SJCRH30 (cell line): ENCODE results near the gene VEZT. TPM values are rescaled to one million over a fixed set of nuclear protein-coding genes. Genes with fewer than 3 reads are reported as not detected.

Experiments used
- DNase-seq, 2 experiments: peaks; one replicate each; pipeline ENCODE4 v3.0.0-alpha.2; 2015 to 2020
- H3K27ac ChIP-seq: fragments of 250-450 bp; sonication (Bioruptor Pico); 2 replicates; pipeline ENCODE4 v1.5.1; 2020; ENCODE audit warnings: mild to moderate bottlenecking, moderate library complexity
- H3K27me3 ChIP-seq: fragments of 250-450 bp; sonication (Bioruptor Pico); 2 replicates; pipeline ENCODE4 v1.5.1; 2020; ENCODE audit warnings: mild to moderate bottlenecking, moderate library complexity
- H3K36me3 ChIP-seq: fragments of 250-450 bp; sonication (Bioruptor Pico); 2 replicates; pipeline ENCODE4 v1.5.1; 2020; ENCODE audit warnings: mild to moderate bottlenecking, moderate library complexity
- H3K4me1 ChIP-seq: fragments of 250-450 bp; sonication (Bioruptor Pico); 2 replicates; pipeline ENCODE4 v1.5.1; 2020; ENCODE audit warnings: mild to moderate bottlenecking, moderate library complexity
- H3K4me3 ChIP-seq: fragments of 250-450 bp; sonication (Bioruptor Pico); 2 replicates; pipeline ENCODE4 v1.5.1; 2020; ENCODE audit warnings: mild to moderate bottlenecking, moderate library complexity
- H3K9me3 ChIP-seq: fragments of 250-450 bp; sonication (Bioruptor Pico); replicated peaks from 2 replicates; pipeline ENCODE4 v1.5.1; 2020; ENCODE audit warnings: mild to moderate bottlenecking, moderate library complexity
- total RNA-seq: library from RNA; depleted of rRNA; stranded (reverse); fragments of >200 nt; shearing (Covaris generic); gene quantifications from 2 replicates; pipeline ENCODE4 v1.2.3, GENCODE V29; 2014

Gene VEZT
- total RNA-seq, 1 experiment from 2014 or later = 50.5 TPM

GRCh38 chr12:95243497-95244183 is 26.0 kb downstream of the VEZT start:
- Histone ChIP-seq H3K27ac (no peak overlapping the region), H3K36me3 (no peaks in the 10 kb centered on the region), H3K9me3 (no peaks in the 10 kb centered on the region), H3K4me3 (no peak overlapping the region), H3K4me1 (peaks cover 13% of the 10 kb centered on the region), H3K27me3 (no peaks in the 10 kb centered on the region)
- no peak for DNase-seq

GRCh38 chr12:95244350-95244749 is 26.7 kb downstream of the VEZT start:
- Histone ChIP-seq H3K4me3 (no peak overlapping the region), H3K36me3 (no peaks in the 10 kb centered on the region), H3K4me1 (peaks cover 13% of the 10 kb centered on the region), H3K9me3 (no peaks in the 10 kb centered on the region), H3K27me3 (no peaks in the 10 kb centered on the region), H3K27ac (no peak overlapping the region)
- DNase-seq = no peak

GRCh38 chr12:95248095-95248494 is 30.5 kb downstream of the VEZT start:
- H3K36me3 ChIP-seq = peaks cover 4% of the 10 kb centered on the region; the same call in 1 of the 2 replicates
- H3K9me3 ChIP-seq = no peaks in the 10 kb centered on the region
- peaks cover 33% of the 10 kb centered on the region for H3K4me1 ChIP-seq
- no peak for DNase-seq
- no peaks in the 10 kb centered on the region for H3K27me3 ChIP-seq
- H3K27ac ChIP-seq = no peak overlapping the region
- no peak overlapping the region for H3K4me3 ChIP-seq

- no peak overlapping the region for H3K27ac ChIP-seq
- H3K4me3 ChIP-seq = no peak overlapping the region
- H3K27me3 ChIP-seq = no peaks in the 10 kb centered on the region
- H3K4me1 ChIP-seq = peaks cover 33% of the 10 kb centered on the region
- no peaks in the 10 kb centered on the region for H3K9me3 ChIP-seq
- peaks cover 9% of the 10 kb centered on the region; the same call in 1 of the 2 replicates for H3K36me3 ChIP-seq
- no peak for DNase-seq
Observed at GRCh38 chr12:95248604-95249360, 31.2 kb downstream of the VEZT start.

- no peak overlapping the region for H3K4me3 ChIP-seq
- H3K36me3 ChIP-seq = peaks cover 24% of the 10 kb centered on the region
- no peak overlapping the region for H3K27ac ChIP-seq
- peaks cover 20% of the 10 kb centered on the region for H3K4me1 ChIP-seq
- no peak for DNase-seq
- H3K27me3 ChIP-seq = no peaks in the 10 kb centered on the region
- no peaks in the 10 kb centered on the region for H3K9me3 ChIP-seq
Observed at GRCh38 chr12:95253386-95253785, 35.8 kb downstream of the VEZT start.

GRCh38 chr12:95257541-95257940 is 39.9 kb downstream of the VEZT start:
- Histone ChIP-seq H3K27ac (no peak overlapping the region), H3K4me1 (no peaks in the 10 kb centered on the region), H3K9me3 (no peaks in the 10 kb centered on the region), H3K4me3 (no peak overlapping the region), H3K36me3 (peaks cover 20% of the 10 kb centered on the region), H3K27me3 (no peaks in the 10 kb centered on the region)
- no peak for DNase-seq

GRCh38 chr12:95258151-95258550 is 40.5 kb downstream of the VEZT start:
- DNase-seq = no peak
- peaks cover 23% of the 10 kb centered on the region for H3K36me3 ChIP-seq

GRCh38 chr12:95258803-95259202 is 41.2 kb downstream of the VEZT start:
- no peak for DNase-seq
- no peak overlapping the region for H3K4me3 ChIP-seq
- peaks cover 20% of the 10 kb centered on the region for H3K36me3 ChIP-seq
- no peaks in the 10 kb centered on the region for H3K9me3 ChIP-seq
- no peaks in the 10 kb centered on the region for H3K27me3 ChIP-seq
- H3K27ac ChIP-seq = no peak overlapping the region
- no peaks in the 10 kb centered on the region for H3K4me1 ChIP-seq

More at GRCh38 chr12:95258151-95258550, 40.5 kb downstream of the VEZT start:
- Histone ChIP-seq H3K4me1 (no peaks in the 10 kb centered on the region), H3K9me3 (no peaks in the 10 kb centered on the region), H3K27me3 (no peaks in the 10 kb centered on the region), H3K4me3 (no peak overlapping the region), H3K27ac (no peak overlapping the region)

GRCh38 chr12:95259368-95259767 is 41.8 kb downstream of the VEZT start:
- no peak overlapping the region for H3K4me3 ChIP-seq
- no peaks in the 10 kb centered on the region for H3K9me3 ChIP-seq
- H3K27ac ChIP-seq = no peak overlapping the region
- no peaks in the 10 kb centered on the region for H3K27me3 ChIP-seq
- H3K4me1 ChIP-seq = no peaks in the 10 kb centered on the region
- no peak for DNase-seq
- H3K36me3 ChIP-seq = peaks cover 20% of the 10 kb centered on the region

GRCh38 chr12:95261109-95261508 is 43.5 kb downstream of the VEZT start:
- peaks cover 17% of the 10 kb centered on the region for H3K36me3 ChIP-seq
- no peak for DNase-seq
- no peaks in the 10 kb centered on the region for H3K27me3 ChIP-seq
- H3K9me3 ChIP-seq = no peaks in the 10 kb centered on the region
- no peak overlapping the region for H3K4me3 ChIP-seq
- H3K4me1 ChIP-seq = no peaks in the 10 kb centered on the region
- no peak overlapping the region for H3K27ac ChIP-seq

- peak in 1 of 2 experiments; percentile 16 for DNase-seq
- H3K27ac ChIP-seq = no peak overlapping the region
Observed at GRCh38 chr12:95262808-95263207, 45.2 kb downstream of the VEZT start.

GRCh38 chr12:95265765-95266164 is 48.2 kb downstream of the VEZT start:
- Histone ChIP-seq H3K4me3 (no peak overlapping the region), H3K36me3 (peaks cover 25% of the 10 kb centered on the region), H3K27me3 (no peaks in the 10 kb centered on the region)

More at GRCh38 chr12:95262808-95263207, 45.2 kb downstream of the VEZT start:
- no peaks in the 10 kb centered on the region for H3K27me3 ChIP-seq
- H3K4me1 ChIP-seq = no peaks in the 10 kb centered on the region
- no peaks in the 10 kb centered on the region for H3K9me3 ChIP-seq
- H3K4me3 ChIP-seq = no peak overlapping the region
- H3K36me3 ChIP-seq = peaks cover 25% of the 10 kb centered on the region

GRCh38 chr12:95266254-95266653 is 48.6 kb downstream of the VEZT start:
- no peaks in the 10 kb centered on the region for H3K4me1 ChIP-seq
- H3K4me3 ChIP-seq = no peak overlapping the region
- peaks cover 25% of the 10 kb centered on the region for H3K36me3 ChIP-seq
- DNase-seq = no peak
- H3K27ac ChIP-seq = no peak overlapping the region
- H3K9me3 ChIP-seq = no peaks in the 10 kb centered on the region
- no peaks in the 10 kb centered on the region for H3K27me3 ChIP-seq

More at GRCh38 chr12:95265765-95266164, 48.2 kb downstream of the VEZT start:
- no peaks in the 10 kb centered on the region for H3K9me3 ChIP-seq
- DNase-seq = no peak
- no peaks in the 10 kb centered on the region for H3K4me1 ChIP-seq
- H3K27ac ChIP-seq = no peak overlapping the region

GRCh38 chr12:95269892-95270291 is 52.3 kb downstream of the VEZT start:
- H3K36me3 ChIP-seq = peaks cover 20% of the 10 kb centered on the region
- no peak overlapping the region for H3K27ac ChIP-seq
- DNase-seq = no peak
- no peak overlapping the region for H3K4me3 ChIP-seq
- no peaks in the 10 kb centered on the region for H3K4me1 ChIP-seq
- H3K9me3 ChIP-seq = no peaks in the 10 kb centered on the region
- no peaks in the 10 kb centered on the region for H3K27me3 ChIP-seq

- no peak overlapping the region for H3K27ac ChIP-seq
- H3K4me3 ChIP-seq = no peak overlapping the region
- no peaks in the 10 kb centered on the region for H3K9me3 ChIP-seq
- H3K4me1 ChIP-seq = no peaks in the 10 kb centered on the region
- no peak for DNase-seq
- peaks cover 17% of the 10 kb centered on the region; the same call in 1 of the 2 replicates for H3K36me3 ChIP-seq
- no peaks in the 10 kb centered on the region for H3K27me3 ChIP-seq
Observed at GRCh38 chr12:95271465-95271864, 53.9 kb downstream of the VEZT start.
